ENCODE measurements around the gene COL18A1.
"Not testable (repeated sequence)": the region's sequence is repeated elsewhere in the genome, so short reads cannot be mapped to it uniquely, and the experiment has no call there.

The COL18A1 gene

DNA sequence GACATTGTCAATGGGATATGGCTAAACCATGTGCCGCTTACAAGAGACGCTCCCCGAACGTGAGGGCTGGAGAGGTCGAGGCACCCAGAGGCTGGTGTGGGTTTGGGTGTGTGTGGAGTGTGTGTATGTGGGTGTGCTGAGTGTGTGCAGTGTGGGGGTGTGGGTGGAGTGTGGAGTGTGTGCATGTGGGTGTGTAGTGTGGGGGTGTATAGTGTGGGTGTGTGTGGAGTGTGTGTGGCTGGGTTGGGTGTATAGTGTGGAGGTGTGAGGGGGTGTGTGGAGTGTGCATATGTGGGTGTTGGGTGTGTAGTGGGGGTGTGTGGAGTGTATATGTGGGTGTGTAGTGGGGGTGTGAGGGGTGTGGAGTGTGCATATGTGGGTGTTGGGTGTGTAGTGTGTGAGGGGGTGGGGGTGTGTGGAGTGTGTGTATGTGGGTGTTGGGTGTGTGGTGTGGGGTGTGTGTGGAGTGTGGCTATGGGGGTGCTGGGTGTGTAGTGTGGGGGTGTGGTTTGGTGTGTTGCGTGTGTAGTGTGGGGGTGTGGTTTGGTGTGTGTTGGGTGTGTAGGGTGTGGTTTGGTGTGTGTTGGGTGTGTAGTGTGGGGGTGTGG lies 95.1 kb downstream of the COL18A1 start:
- DNase-seq (ENCODE audit: low spot score) = no peak
- in situ Hi-C loops (cut with MboI; ENCODE audit: low pct_unique_long_range_greater_than_20kb, low sequenced_read_pairs, unreplicated experiment) = no loop called here
- no peak for TF ChIP-seq CTCF (IDR thresholded peaks at IDR 0.05; ENCODE audit: extremely low read depth, insufficient read depth, missing control alignments)

DNA sequence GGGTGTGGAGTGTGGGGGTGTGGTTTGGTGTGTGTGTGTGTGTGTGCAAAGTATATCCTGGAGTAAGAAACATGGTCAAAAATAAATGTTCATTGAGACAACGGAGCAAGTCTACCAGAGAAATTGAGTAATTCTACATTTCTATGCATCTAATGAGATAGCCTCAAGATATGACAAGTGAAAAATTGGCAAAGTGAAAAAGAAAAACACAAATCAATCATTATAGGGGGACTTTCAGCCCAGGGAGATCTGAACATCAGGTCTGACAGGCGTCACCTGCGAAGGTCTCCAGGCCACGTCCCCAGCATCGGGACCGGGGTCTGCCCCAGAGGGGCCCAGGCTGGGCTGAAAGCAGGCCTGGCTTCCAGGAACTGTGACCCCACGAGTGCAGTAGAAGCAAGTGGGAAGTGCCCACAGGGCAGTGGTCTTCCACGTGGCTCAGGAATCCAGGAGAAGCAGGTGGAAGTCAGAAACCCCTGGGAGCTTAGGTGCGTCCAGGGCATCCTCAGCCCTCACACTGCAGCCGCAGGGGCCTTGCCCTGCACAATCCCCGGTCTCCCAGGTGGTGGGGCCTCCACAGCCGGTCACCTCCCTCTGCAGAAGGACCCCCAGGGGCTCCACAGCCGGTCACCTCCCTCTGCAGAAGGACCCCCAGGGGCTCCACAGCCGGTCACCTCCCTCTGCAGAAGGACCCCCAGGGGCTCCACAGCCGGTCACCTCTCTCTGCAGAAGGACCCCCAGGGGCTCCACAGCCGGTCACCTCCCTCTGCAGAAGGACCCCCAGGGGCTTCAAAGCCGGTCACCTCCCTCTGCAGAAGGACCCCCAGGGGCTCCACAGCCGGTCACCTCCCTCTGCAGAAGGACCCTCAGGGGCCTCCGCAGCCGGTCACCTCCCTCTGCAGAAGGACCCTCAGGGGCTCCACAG lies 96.4 kb downstream of the COL18A1 start:
- in situ Hi-C loops (cut with MboI; ENCODE audit: low pct_unique_long_range_greater_than_20kb, low sequenced_read_pairs, unreplicated experiment); DNase-seq (ENCODE audit: low spot score): not testable (repeated sequence)

- no peak for DNase-seq (ENCODE audit: low spot score)
- TF ChIP-seq CTCF (IDR thresholded peaks at IDR 0.05; ENCODE audit: extremely low read depth, insufficient read depth, missing control alignments) = no peak
- in situ Hi-C loops (cut with MboI; ENCODE audit: low pct_unique_long_range_greater_than_20kb, low sequenced_read_pairs, unreplicated experiment) = no loop called here
Measured at GRCh38 chr21:45502006-45502345, 97.0 kb downstream of the COL18A1 start.

GRCh38 chr21:45502600-45502999 lies 97.6 kb downstream of the COL18A1 start:
- in situ Hi-C loops (cut with MboI; ENCODE audit: low pct_unique_long_range_greater_than_20kb, low sequenced_read_pairs, unreplicated experiment) = no loop called here
- no peak for TF ChIP-seq CTCF (IDR thresholded peaks at IDR 0.05; ENCODE audit: extremely low read depth, insufficient read depth, missing control alignments)
- no peak for DNase-seq (ENCODE audit: low spot score)

DNA sequence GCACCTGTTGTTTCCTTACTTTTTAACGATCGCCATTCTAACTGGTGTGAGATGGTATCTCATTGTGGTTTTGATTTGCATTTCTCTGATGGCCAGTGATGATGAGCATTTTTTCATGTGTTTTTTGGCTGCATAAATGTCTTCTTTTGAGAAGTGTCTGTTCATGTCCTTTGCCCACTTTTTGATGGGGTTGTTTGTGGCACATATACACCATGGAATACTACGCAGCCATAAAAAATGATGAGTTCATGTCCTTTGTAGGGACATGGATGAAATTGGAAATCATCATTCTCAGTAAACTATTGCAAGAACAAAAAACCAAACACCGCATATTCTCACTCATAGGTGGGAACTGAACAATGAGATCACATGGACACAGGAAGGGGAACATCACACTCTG lies 98.3 kb downstream of the COL18A1 start:
- in situ Hi-C loops (cut with MboI; ENCODE audit: low pct_unique_long_range_greater_than_20kb, low sequenced_read_pairs, unreplicated experiment); DNase-seq (ENCODE audit: low spot score): not testable (repeated sequence)

DNA sequence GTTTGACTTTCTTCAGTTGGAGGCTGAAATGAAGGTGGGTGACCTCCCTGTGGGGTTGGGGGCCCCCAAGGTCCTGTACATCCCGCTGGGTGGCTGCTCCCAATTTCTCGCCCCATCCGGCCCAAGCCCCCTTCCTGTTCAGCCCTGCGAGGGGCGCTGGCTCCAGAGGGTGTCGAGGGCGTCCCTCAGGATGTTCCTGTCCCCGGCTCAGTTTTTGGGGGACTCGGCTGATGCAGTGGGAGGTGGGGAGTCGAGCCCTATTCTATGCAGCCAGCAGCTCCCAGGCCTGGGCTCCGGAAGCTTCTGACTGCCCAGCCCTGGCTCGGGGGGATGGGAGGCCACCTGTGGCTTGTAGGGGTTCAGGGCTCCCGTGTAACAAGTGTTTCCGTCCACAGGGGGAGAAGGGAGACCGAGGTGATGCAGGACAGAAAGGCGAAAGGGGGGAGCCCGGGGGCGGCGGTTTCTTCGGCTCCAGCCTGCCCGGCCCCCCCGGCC lies 99.1 kb downstream of the COL18A1 start:
- no peak for DNase-seq (ENCODE audit: low spot score)
- TF ChIP-seq CTCF (IDR thresholded peaks at IDR 0.05; ENCODE audit: extremely low read depth, insufficient read depth, missing control alignments) = no peak
- in situ Hi-C loops (cut with MboI; ENCODE audit: low pct_unique_long_range_greater_than_20kb, low sequenced_read_pairs, unreplicated experiment) = no loop called here

- no peak for DNase-seq (ENCODE audit: low spot score)
- in situ Hi-C loops (cut with MboI; ENCODE audit: low pct_unique_long_range_greater_than_20kb, low sequenced_read_pairs, unreplicated experiment) = no loop called here
- no peak for TF ChIP-seq CTCF (IDR thresholded peaks at IDR 0.05; ENCODE audit: extremely low read depth, insufficient read depth, missing control alignments)
Measured at GRCh38 chr21:45504516-45505415, 99.8 kb downstream of the COL18A1 start.
